Brain microvascular endothelial cell (primary cell): ENCODE data around the gene EXOC6B.

Experiments
- DNase-seq: peaks from one replicate; pipeline ENCODE4 v3.0.0-alpha.2; 2020
- H3K27ac ChIP-seq: fragments of 250-450 bp; sonication (Bioruptor Pico); 2 replicates; pipeline ENCODE4 v1.5.1; 2020; ENCODE audit warnings: mild to moderate bottlenecking, moderate library complexity
- H3K27me3 ChIP-seq: fragments of 250-450 bp; sonication (Bioruptor Pico); replicated peaks from 2 replicates; pipeline ENCODE4 v1.5.1; 2020; ENCODE audit warnings: mild to moderate bottlenecking
- H3K36me3 ChIP-seq: fragments of 250-450 bp; sonication (Bioruptor Pico); replicated peaks from 2 replicates; pipeline ENCODE4 v1.5.1; 2020; ENCODE audit warnings: mild to moderate bottlenecking
- H3K4me3 ChIP-seq: 2 replicates; pipeline ENCODE4 v1.5.1; 2011; ENCODE audit warnings: low read depth, mild to moderate bottlenecking, control low read depth, low read length, moderate library complexity
- in situ Hi-C: cut with HindIII; loops from 2 replicates; pipeline ENCODE4 v1.10.0; 2017; ENCODE audit warnings: low sequenced_read_pairs, low pct_ligation_motif_present
- TF ChIP-seq, protein P1 (sequence below): IDR thresholded peaks from 2 replicates; pipeline ENCODE4 v1.5.1; 2011; ENCODE audit warnings: low read depth, mild to moderate bottlenecking, moderate library complexity, low read length, control low read depth, inconsistent platforms; ENCODE audit errors: missing control alignments

EXOC6B gene

GRCh38 chr2:72712977-72713376, 112.9 kb downstream of the EXOC6B start:
- no peaks in the 10 kb centered on the region for H3K27me3 ChIP-seq
- in situ Hi-C loops = no loop called here
- TF ChIP-seq, protein P1, sequence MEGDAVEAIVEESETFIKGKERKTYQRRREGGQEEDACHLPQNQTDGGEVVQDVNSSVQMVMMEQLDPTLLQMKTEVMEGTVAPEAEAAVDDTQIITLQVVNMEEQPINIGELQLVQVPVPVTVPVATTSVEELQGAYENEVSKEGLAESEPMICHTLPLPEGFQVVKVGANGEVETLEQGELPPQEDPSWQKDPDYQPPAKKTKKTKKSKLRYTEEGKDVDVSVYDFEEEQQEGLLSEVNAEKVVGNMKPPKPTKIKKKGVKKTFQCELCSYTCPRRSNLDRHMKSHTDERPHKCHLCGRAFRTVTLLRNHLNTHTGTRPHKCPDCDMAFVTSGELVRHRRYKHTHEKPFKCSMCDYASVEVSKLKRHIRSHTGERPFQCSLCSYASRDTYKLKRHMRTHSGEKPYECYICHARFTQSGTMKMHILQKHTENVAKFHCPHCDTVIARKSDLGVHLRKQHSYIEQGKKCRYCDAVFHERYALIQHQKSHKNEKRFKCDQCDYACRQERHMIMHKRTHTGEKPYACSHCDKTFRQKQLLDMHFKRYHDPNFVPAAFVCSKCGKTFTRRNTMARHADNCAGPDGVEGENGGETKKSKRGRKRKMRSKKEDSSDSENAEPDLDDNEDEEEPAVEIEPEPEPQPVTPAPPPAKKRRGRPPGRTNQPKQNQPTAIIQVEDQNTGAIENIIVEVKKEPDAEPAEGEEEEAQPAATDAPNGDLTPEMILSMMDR = no peak
- DNase-seq = no peak
- H3K36me3 ChIP-seq = no peaks in the 10 kb centered on the region
- no peak overlapping the region for H3K4me3 ChIP-seq
- H3K27ac ChIP-seq = no peak overlapping the region

DNA sequence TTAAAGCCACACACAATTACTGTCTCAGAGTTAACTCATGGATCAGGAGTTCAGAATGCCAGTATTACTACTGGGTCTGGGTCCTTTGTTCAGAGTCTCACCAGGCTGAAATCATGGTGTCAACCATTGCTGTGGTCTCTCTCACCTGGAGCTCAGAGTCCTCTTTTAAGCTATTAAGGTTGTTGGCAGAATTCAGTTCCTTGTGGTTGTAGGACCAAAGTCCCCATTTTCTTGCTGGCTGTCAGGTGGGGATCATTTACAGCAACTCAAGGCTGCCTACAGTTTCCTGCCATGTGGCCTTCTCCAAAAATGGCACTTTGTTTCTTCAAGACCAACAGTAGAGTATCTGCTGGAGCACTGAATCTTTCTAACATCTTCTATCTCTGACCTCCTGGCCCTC, 113.5 kb downstream of the EXOC6B start:
- no peak overlapping the region for H3K4me3 ChIP-seq

GRCh38 chr2:72710418-72711152, 115.2 kb downstream of the EXOC6B start:
- in situ Hi-C loops = no loop called here
- H3K4me3 ChIP-seq = no peak overlapping the region
- TF ChIP-seq, protein P1 = no peak

More for the DNA sequence above, 113.5 kb downstream of the EXOC6B start:
- no peak overlapping the region for H3K27ac ChIP-seq
- DNase-seq = no peak
- H3K27me3 ChIP-seq = no peaks in the 10 kb centered on the region
- no peaks in the 10 kb centered on the region for H3K36me3 ChIP-seq
- in situ Hi-C loops = no loop called here
- TF ChIP-seq, protein P1 = no peak

GRCh38 chr2:72708236-72708635, 117.6 kb downstream of the EXOC6B start:
- Histone ChIP-seq H3K27ac (no peak overlapping the region), H3K27me3 (no peaks in the 10 kb centered on the region), H3K4me3 (no peak overlapping the region), H3K36me3 (no peaks in the 10 kb centered on the region)
- DNase-seq = no peak
- in situ Hi-C loops = no loop called here
- TF ChIP-seq, protein P1 = no peak

More at GRCh38 chr2:72710418-72711152, 115.2 kb downstream of the EXOC6B start:
- no peaks in the 10 kb centered on the region for H3K27me3 ChIP-seq
- no peaks in the 10 kb centered on the region for H3K36me3 ChIP-seq
- no peak for DNase-seq
- no peak overlapping the region for H3K27ac ChIP-seq

GRCh38 chr2:72698300-72698699, 127.5 kb downstream of the EXOC6B start:
- no peak for DNase-seq
- TF ChIP-seq, protein P1 = no peak
- H3K4me3 ChIP-seq = no peak overlapping the region
- in situ Hi-C loops = no loop called here
- no peak overlapping the region for H3K27ac ChIP-seq
- no peaks in the 10 kb centered on the region for H3K27me3 ChIP-seq
- H3K36me3 ChIP-seq = no peaks in the 10 kb centered on the region

DNA sequence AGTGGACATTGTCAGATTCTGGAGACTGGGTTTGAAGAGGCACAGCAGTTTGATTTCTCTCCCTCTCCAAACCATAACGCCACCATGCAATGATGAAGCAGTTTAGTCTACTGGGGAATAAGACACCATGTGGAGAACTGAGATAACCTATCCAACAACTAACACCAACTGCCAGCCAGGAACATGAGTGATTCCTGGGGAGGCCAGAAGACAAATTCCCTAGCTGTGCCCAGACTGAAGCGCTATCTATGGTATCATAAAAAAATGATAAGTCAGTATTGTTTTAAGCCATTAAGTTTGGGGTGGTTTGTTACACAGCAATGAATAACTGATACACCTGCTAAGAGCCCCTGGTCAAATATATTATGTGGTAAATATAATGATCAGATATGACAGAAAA, 129.3 kb downstream of the EXOC6B start:
- no peaks in the 10 kb centered on the region for H3K27me3 ChIP-seq
- TF ChIP-seq, protein P1 = no peak
- no peak overlapping the region for H3K27ac ChIP-seq
- in situ Hi-C loops = no loop called here
- no peak for DNase-seq
- H3K36me3 ChIP-seq = no peaks in the 10 kb centered on the region
- no peak overlapping the region for H3K4me3 ChIP-seq
